Lower leg skin (tissue), 3 donors: Measurements from ENCODE around the gene GMEB2.

ENCODE experiments used
- POLR2A ChIP-seq, 2 donors: fragments of 450-650 bp; IDR thresholded peaks; one replicate each; pipeline ENCODE4 v1.6.1; 2016 to 2017; ENCODE audit warnings: antibody characterized with exemption in 2 of 2, mild to moderate bottlenecking in 1 of 2, moderate library complexity in 1 of 2
- TF ChIP-seq, protein P1 (sequence below), 3 donors: fragments of 450-650 bp; IDR thresholded peaks; one replicate each; pipeline ENCODE4 v1.5.1; 2016; ENCODE audit warnings: antibody characterized with exemption in 3 of 3, mild to moderate bottlenecking in 3 of 3, moderate library complexity in 2 of 3

DNA sequence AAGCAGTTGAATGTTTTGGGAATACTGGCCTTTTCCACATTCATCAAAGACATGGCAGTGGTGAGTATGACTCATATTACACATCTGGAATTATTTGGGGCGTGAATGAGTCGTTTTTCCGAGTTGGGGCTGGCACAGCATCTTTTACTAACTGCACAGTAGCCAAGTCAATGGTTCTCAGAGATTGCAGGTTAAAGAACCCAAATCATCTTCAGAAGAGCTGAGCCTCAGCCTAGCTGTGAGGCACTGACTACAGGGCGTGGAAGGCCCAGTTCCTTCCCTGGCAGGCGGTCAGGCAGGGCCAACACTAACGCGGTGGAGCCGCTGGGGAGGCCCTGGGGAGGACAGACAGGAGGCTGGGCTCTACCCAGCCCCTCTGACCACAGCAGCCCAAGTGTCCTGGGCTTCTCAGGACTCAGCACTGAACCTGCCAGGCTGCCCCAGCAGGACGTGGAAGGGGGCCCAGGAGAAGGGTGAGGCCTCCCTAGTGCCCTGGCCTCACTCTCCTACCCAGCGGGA lies 32.8 kb downstream of the GMEB2 start:
- TF ChIP-seq, protein P1, sequence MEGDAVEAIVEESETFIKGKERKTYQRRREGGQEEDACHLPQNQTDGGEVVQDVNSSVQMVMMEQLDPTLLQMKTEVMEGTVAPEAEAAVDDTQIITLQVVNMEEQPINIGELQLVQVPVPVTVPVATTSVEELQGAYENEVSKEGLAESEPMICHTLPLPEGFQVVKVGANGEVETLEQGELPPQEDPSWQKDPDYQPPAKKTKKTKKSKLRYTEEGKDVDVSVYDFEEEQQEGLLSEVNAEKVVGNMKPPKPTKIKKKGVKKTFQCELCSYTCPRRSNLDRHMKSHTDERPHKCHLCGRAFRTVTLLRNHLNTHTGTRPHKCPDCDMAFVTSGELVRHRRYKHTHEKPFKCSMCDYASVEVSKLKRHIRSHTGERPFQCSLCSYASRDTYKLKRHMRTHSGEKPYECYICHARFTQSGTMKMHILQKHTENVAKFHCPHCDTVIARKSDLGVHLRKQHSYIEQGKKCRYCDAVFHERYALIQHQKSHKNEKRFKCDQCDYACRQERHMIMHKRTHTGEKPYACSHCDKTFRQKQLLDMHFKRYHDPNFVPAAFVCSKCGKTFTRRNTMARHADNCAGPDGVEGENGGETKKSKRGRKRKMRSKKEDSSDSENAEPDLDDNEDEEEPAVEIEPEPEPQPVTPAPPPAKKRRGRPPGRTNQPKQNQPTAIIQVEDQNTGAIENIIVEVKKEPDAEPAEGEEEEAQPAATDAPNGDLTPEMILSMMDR (IDR thresholded peaks at IDR 0.05) = no peak
- no peak for TF ChIP-seq POLR2A (IDR thresholded peaks at IDR 0.05)
